LNCaP clone FGC (cell line): ENCODE results near the gene GDE1.
"Not testable (repeated sequence)": the region's sequence is repeated elsewhere in the genome, so short reads cannot be mapped to it uniquely, and the experiment has no call there.

Experiments used
- DNase-seq: peaks from one replicate; pipeline ENCODE4 v3.0.0-alpha.2; 2011; ENCODE audit warnings: low read depth
- H3K4me3 ChIP-seq: 2 replicates; pipeline ENCODE4 v1.5.1; 2011; ENCODE audit warnings: mild to moderate bottlenecking, low read depth, low read length, control low read depth
- CTCF ChIP-seq: IDR thresholded peaks from 2 replicates; pipeline ENCODE4 v1.5.1; 2012; ENCODE audit warnings: mild to moderate bottlenecking; ENCODE audit not compliant: control insufficient read depth, insufficient read depth; ENCODE audit errors: extremely low read depth

Gene GDE1

GRCh38 chr16:19555938-19556771 lies 34.3 kb upstream of the GDE1 start:
- H3K4me3 ChIP-seq: peak overlapping the region; percentile 86
- peak; percentile 21 for DNase-seq
- 0 out of 2 replicates have a peak, but pooled peaks have one; percentile 12 for TF ChIP-seq CTCF

GRCh38 chr16:19555186-19555937 lies 33.5 kb upstream of the GDE1 start, which contains the start of gene VPS35L:
Gene VPS35L (plus strand): TSS chr16:19555703. CDS start chr16:19555730, 27 bp downstream.
- TF ChIP-seq CTCF: peak; percentile 70
- DNase-seq: peak; percentile 95
- H3K4me3 ChIP-seq: peak within 1 kb of the TSS; percentile 86

- no peak overlapping the region for H3K4me3 ChIP-seq
- no peak for DNase-seq
- TF ChIP-seq CTCF: no peak
Observed at GRCh38 chr16:19549673-19550072, 27.8 kb upstream of the GDE1 start.

- no peak overlapping the region for H3K4me3 ChIP-seq
- DNase-seq: no peak
- TF ChIP-seq CTCF: no peak
Observed at GRCh38 chr16:19548144-19548543, 26.2 kb upstream of the GDE1 start.

GRCh38 chr16:19543278-19543996 lies 21.5 kb upstream of the GDE1 start:
- not testable (repeated sequence) for DNase-seq, H3K4me3 ChIP-seq

- no peak overlapping the region for H3K4me3 ChIP-seq
- peak; percentile 75 for DNase-seq
- no peak for TF ChIP-seq CTCF
Observed at GRCh38 chr16:19542138-19542821, 20.4 kb upstream of the GDE1 start.
